GM19397 (cell line): ENCODE measurements around the gene CACNA1G.

Source experiments
- ATAC-seq: cut with Tn5 transposase; IDR thresholded peaks from one replicate; pipeline ENCODE4 v1.9.1; 2021; ENCODE audit warnings: mild to moderate bottlenecking, moderate library complexity; ENCODE audit not compliant: unreplicated experiment

Gene CACNA1G

GRCh38 chr17:50585346-50585745 lies 24.8 kb downstream of the CACNA1G start:
- no peak for ATAC-seq

- ATAC-seq: no peak
Measured at GRCh38 chr17:50585891-50586290, 25.4 kb downstream of the CACNA1G start.

DNA sequence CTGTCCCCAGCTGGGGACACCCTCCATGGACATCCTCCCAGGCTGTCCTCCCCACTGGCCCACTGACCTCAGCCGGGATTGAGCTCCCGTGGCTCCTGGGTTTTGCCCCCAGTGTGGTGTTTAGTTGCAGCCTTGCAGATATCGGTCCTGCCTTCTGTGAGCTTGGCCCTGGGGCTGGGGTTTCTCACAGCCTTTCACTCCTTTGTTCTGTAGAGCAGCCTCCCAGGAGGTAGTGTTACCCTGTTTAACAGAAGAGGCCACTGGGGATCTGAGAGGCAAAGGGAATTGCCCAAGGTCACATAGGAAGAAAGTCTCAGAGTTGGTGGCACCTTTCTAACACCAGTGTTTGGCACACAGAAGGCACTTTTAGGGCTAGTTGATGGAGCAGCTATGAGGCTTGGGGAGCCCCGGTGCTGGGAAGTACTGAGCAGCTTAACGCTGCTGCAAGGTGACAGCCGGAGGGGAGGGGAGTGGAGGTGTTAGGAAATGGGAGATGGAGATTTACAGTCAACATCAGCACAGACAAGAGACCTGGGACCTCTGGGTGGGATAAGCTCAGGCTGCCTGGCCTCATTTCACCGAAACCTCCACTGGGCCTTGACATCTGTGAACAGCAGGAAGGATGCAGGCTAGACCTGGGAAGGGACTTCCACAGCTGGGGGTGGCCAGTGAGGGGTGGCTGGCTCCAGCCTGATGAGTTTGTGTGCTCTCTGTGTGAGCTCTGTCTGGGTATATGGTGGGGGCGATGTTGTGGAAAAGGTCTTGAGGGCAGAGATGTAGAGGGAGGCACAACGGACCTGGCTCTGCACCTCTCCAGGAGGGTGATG lies 26.1 kb downstream of the CACNA1G start:
- ATAC-seq: no peak

GRCh38 chr17:50587571-50587970 lies 27.1 kb downstream of the CACNA1G start:
- ATAC-seq: no peak

- ATAC-seq: no peak
Measured at GRCh38 chr17:50588391-50589049, 28.0 kb downstream of the CACNA1G start.

DNA sequence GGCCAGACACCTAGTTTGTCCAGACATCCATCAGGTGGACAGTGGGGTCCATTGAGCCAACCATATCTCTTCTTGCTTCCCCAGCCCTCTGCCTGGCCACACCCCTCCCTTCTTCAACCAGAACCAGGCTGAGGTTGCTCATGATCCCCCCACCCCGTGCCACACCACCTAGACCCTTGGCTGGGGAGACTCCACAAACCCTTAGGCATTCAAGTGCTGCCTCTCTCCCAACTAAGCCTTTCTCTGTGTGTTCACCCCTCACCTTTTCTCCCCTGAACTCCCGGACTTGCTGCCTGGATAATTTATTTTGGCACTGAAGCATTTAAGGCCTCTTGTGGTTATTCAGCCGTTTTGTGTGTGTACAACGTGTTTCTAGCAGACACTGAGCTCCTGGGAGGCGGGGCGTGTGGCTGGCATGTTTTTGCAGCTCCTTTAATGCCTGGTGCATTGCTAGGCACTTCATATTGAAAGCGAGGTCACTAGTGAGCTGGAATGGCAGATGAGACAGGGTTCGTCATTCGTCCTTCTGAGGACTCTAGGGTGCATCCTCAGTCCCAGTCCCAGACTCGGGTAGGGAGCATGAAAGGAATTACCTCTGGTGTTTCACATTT lies 28.7 kb downstream of the CACNA1G start:
- ATAC-seq: no peak

DNA sequence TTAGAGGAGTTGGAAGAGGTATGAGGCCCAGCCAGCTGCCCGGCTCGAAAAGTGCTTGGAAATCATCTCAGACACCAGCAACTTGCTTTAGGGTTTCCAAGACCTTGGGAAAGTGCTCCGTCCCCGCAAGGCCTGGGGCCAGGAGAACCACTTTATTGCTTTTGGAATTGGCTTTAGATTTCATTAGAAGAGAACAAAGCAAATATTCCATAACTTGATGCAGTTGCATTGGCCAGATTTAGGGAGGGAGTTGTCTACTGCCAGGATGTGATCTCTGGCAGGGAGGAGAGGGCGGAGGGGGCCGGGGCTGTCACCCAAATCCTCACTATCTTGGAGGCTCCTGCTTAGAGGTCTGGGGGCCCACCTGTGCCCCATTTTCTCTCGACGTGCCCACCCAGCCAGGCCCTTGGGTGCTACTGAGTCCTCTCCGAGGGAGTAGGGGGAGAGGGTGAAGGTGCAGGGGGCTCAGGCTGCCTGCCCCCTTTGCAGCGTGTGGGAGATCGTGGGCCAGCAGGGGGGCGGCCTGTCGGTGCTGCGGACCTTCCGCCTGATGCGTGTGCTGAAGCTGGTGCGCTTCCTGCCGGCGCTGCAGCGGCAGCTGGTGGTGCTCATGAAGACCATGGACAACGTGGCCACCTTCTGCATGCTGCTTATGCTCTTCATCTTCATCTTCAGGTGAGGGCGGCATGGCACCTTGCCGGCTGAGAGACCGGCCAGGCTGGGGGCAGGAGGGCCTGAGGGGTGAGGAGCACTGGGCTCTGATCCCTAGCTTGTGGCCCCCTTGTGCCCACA lies 30.6 kb downstream of the CACNA1G start:
- no peak for ATAC-seq

- no peak for ATAC-seq
Measured at GRCh38 chr17:50593321-50593720, 32.8 kb downstream of the CACNA1G start.

- ATAC-seq: no peak
Measured at GRCh38 chr17:50594128-50594823, 33.8 kb downstream of the CACNA1G start.

DNA sequence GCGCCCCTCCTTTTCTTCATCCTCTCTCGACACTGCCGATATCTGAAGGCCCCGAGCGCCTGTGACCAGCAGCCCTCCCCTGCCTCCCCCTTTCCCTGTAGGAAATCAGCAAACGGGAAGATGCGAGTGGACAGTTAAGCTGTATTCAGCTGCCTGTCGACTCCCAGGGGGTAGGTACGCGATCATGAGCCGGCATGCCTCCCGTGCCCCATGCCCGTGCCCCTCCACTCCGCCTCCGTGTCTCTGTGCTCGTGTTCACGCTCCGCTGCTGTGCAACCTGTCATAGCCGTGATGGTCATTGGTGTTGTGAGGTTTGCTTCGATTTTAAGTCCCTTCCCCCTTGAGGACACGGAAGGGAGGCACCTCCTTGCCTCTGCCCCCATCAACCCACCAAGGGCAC lies 34.4 kb downstream of the CACNA1G start:
- ATAC-seq: no peak

- no peak for ATAC-seq
Measured at GRCh38 chr17:50596191-50597037, 35.9 kb downstream of the CACNA1G start.

DNA sequence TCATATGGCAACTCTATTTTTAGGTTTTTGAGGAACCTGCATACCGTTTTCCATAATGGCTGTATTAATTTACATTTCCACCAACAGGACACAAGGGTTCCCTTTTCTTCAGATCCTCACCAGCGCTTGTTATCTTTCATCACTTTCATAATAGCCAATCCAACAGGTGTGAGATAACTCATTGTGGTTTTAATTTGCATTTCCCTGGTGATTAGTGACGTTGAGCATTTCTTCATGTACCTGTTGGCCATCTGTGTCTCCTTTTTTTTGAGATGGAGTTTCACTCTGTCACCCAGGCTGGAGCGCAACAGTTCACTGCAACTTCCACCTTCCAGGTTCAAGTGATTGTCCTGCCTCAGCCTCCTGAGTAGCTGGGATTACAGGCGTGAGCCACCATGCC lies 38.0 kb downstream of the CACNA1G start:
- ATAC-seq: no peak

DNA sequence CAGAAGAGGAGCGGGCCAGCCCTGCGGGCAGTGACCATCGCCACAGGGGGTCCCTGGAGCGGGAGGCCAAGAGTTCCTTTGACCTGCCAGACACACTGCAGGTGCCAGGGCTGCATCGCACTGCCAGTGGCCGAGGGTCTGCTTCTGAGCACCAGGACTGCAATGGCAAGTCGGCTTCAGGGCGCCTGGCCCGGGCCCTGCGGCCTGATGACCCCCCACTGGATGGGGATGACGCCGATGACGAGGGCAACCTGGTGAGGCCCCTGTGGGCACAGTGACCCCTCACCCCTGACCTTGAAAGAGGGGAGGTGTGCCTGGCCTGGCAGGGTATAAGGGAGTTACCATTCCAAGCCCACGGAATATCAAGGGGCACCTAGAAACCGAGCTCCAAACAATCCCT lies 39.1 kb downstream of the CACNA1G start:
- ATAC-seq: no peak

GRCh38 chr17:50601823-50602375 lies 41.4 kb downstream of the CACNA1G start:
- no peak for ATAC-seq

- ATAC-seq: no peak
Measured at GRCh38 chr17:50602836-50603235, 42.3 kb downstream of the CACNA1G start.

DNA sequence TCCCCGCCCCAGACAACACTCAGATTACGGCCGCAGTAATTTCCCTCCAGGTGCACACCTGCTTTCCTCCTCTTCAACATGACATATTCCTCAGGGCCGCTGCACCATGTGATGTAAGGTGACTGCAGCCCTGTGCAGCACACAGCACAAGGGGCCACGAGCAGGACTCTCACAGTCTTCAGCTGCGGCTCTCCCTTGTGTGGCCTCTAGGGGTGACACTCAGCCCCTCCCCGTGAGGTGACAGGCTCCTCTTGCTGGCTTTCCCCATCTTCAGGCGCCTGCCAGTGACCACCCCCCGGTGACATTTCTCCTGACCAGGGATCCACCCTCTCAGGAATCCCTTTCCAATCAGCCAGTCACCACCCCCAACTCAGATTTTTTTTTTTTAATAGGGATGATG lies 42.8 kb downstream of the CACNA1G start:
- no peak for ATAC-seq

GRCh38 chr17:50604513-50604912 lies 44.0 kb downstream of the CACNA1G start:
- ATAC-seq: no peak

- no peak for ATAC-seq
Measured at GRCh38 chr17:50605429-50605828, 44.9 kb downstream of the CACNA1G start.

DNA sequence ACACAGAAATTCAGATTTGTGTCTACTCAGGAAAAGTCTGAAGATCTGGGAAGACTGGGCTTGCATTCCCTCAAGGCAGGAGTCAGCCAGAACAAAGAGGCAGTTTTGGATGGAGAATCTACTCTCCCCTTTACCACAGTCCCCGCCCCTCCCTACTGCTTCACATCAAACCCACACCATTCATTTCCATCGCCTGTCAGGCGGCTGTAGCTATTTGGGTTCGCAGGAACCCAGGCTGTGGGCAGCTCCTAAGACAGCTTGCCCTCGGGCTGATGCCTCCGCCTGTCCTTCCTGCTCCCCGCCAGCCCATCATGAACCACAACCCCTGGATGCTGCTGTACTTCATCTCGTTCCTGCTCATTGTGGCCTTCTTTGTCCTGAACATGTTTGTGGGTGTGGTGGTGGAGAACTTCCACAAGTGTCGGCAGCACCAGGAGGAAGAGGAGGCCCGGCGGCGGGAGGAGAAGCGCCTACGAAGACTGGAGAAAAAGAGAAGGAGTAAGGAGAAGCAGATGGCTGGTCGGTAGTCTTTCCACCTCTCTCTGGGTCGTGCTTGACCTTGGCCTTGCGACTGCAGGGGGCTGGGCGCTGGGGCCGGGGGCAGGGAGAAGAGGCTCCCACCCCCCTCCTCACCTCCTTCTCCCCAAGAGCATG lies 47.1 kb downstream of the CACNA1G start:
- no peak for ATAC-seq
